PC-3 (cell line): Measurements from ENCODE around the gene GNG8.

Experiments used
- EZH2 ChIP-seq: fragments of 300-600 bp; sonication (generic); IDR thresholded peaks from one replicate; pipeline ENCODE4 v1.6.1; 2017; ENCODE audit warnings: antibody characterized with exemption, mild to moderate bottlenecking, low read length; ENCODE audit not compliant: unreplicated experiment
- TF ChIP-seq, protein P1 (sequence below): fragments of 300-600 bp; sonication (generic); conservative IDR thresholded peaks from 2 replicates; pipeline ENCODE4 v1.5.1; 2017; ENCODE audit warnings: antibody characterized with exemption, low read depth, mild to moderate bottlenecking, low read length

DNA sequence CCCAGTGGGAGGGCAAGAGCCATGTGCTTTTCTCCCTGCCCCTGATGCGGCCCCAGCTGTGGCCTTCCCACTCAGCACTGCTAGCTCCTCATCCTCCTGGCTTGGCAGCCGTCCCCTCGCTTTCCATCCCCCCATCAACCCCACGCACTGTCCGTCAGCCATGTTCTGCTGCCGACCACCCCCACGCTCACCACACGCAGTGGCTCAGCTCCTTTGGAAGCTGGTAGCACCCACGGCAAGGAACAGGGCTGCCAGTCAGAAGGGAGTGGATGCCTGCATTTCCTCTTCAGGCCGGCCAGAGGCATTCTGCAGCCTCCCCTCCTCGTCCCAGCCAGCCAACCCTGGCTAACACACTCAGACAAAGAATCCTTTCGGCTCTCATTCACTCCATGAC is 28.6 kb downstream of the GNG8 start:
- TF ChIP-seq, protein P1, sequence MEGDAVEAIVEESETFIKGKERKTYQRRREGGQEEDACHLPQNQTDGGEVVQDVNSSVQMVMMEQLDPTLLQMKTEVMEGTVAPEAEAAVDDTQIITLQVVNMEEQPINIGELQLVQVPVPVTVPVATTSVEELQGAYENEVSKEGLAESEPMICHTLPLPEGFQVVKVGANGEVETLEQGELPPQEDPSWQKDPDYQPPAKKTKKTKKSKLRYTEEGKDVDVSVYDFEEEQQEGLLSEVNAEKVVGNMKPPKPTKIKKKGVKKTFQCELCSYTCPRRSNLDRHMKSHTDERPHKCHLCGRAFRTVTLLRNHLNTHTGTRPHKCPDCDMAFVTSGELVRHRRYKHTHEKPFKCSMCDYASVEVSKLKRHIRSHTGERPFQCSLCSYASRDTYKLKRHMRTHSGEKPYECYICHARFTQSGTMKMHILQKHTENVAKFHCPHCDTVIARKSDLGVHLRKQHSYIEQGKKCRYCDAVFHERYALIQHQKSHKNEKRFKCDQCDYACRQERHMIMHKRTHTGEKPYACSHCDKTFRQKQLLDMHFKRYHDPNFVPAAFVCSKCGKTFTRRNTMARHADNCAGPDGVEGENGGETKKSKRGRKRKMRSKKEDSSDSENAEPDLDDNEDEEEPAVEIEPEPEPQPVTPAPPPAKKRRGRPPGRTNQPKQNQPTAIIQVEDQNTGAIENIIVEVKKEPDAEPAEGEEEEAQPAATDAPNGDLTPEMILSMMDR = no peak
- TF ChIP-seq EZH2 = no peak
